ENCODE measurements around the gene PRKAR1B. TPM values are rescaled to one million over a fixed set of nuclear protein-coding genes. Genes with fewer than 3 reads are reported as not detected.

PRKAR1B gene
- total RNA-seq, 2 donors from 2014 or later: 33.5 to 43.2 TPM

DNA sequence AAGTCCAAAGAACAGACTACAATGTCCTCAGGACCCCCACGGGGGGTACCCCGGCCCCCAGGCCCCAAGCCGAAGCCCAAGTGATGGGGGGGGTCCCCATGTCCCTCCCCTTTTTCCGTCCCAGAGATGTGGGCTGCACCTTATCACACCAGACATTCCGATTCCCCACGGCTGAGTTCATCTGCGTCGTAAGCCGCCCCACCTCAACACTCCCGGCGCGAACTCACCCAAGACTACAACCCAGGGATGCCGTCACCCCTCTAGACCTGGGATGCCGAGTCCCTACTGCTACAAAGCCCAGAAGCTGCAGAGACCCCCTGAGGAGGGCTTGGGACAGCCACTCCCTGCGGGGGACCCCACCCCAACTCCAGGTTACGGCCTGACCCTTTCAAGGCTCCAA lies 221.9 kb downstream of the PRKAR1B start:
- H3K27ac Mint-ChIP-seq: peak overlapping the region; percentile 85
- no peaks in the 10 kb centered on the region for H3K27me3 ChIP-seq (ENCODE audit: control insufficient read depth, insufficient read depth, low read length, poor library complexity, severe bottlenecking)
- DNase-seq: no peak
- peaks cover 32% of the 10 kb centered on the region for H3K36me3 Mint-ChIP-seq (ENCODE audit: low read depth)
- H3K4me3 ChIP-seq (ENCODE audit: low read length): no peak overlapping the region
- no peak overlapping the region for H3K4me3 Mint-ChIP-seq
- H3K27ac ChIP-seq (ENCODE audit: low read depth, low read length): no peak overlapping the region
- no peaks in the 10 kb centered on the region for H3K27me3 Mint-ChIP-seq (ENCODE audit: insufficient read depth)
- H3K36me3 ChIP-seq (ENCODE audit: control insufficient read depth, insufficient read depth, low read length): no peaks in the 10 kb centered on the region
- no peak overlapping the region for H3K9ac ChIP-seq (ENCODE audit: extremely low read depth, low read length, poor library complexity, severe bottlenecking)
- TF ChIP-seq, protein P1, sequence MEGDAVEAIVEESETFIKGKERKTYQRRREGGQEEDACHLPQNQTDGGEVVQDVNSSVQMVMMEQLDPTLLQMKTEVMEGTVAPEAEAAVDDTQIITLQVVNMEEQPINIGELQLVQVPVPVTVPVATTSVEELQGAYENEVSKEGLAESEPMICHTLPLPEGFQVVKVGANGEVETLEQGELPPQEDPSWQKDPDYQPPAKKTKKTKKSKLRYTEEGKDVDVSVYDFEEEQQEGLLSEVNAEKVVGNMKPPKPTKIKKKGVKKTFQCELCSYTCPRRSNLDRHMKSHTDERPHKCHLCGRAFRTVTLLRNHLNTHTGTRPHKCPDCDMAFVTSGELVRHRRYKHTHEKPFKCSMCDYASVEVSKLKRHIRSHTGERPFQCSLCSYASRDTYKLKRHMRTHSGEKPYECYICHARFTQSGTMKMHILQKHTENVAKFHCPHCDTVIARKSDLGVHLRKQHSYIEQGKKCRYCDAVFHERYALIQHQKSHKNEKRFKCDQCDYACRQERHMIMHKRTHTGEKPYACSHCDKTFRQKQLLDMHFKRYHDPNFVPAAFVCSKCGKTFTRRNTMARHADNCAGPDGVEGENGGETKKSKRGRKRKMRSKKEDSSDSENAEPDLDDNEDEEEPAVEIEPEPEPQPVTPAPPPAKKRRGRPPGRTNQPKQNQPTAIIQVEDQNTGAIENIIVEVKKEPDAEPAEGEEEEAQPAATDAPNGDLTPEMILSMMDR (conservative IDR thresholded peaks at IDR 0.05): no peak
- no peaks in the 10 kb centered on the region for H3K9me3 Mint-ChIP-seq
- H3K4me1 ChIP-seq (ENCODE audit: control insufficient read depth, insufficient read depth, low read length): peaks cover 6% of the 10 kb centered on the region
- H3K9me3 ChIP-seq (ENCODE audit: control insufficient read depth, low read length): no peaks in the 10 kb centered on the region
- 76 to 90% methylated on average over 5 to 16 of the region's 16 CpGs for WGBS, 2 experiments (ENCODE audit: insufficient coverage in 1 of 2, insufficient read length in 1 of 2)
- peaks cover 20% of the 10 kb centered on the region for H3K4me1 Mint-ChIP-seq

DNA sequence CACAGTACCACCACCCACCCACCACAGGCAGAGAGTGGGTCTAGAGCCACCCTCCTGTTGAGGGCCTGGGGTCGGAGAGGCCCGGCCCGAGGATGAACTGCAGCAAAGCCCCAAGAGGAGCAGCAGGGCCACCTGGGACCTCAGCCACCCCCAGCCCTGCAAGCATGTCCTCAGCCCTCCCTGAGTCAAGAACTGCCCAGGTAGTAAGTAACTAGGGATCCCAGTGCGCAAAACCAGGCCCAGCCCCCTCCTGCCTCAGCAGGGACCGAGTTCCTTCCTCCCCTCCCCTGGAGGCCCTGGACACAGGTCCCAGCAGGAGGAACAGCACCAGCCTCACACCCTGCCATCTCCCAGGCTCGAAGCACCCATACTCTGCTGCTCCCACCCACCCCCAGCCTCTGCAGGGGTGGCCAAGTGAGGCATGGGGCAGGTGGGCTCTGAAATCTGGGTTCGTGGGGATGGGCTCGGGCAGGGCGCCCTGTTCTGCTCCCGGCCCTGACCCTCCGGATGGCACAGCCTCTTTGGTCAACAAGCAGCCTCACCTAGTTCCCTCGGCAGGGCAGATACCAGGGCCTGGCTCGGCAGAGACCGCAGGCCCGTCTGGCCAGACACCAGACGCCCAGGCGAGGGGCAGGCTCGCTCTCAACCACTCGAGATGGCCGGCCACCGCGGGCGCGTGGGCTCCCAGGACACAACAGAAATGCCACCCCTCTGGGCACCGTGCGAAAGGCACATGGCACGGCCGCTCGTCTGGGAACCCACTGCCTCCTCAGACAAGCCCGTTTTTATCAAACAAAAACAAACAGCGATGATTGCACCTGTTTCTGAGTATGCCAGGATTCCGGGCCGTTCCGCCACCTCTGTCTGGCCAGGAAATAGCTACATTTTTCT lies 222.6 kb downstream of the PRKAR1B start:
- Histone ChIP-seq H3K9me3 (ENCODE audit: control insufficient read depth, low read length) (no peaks in the 10 kb centered on the region), H3K36me3 (ENCODE audit: control insufficient read depth, insufficient read depth, low read length) (no peaks in the 10 kb centered on the region), H3K4me1 (ENCODE audit: control insufficient read depth, insufficient read depth, low read length) (peaks cover 6% of the 10 kb centered on the region), H3K27ac (ENCODE audit: low read depth, low read length) (no peak overlapping the region), H3K9ac (ENCODE audit: extremely low read depth, low read length, poor library complexity, severe bottlenecking) (no peak overlapping the region), H3K4me3 (ENCODE audit: low read length) (no peak overlapping the region), H3K27me3 (ENCODE audit: control insufficient read depth, insufficient read depth, low read length, poor library complexity, severe bottlenecking) (no peaks in the 10 kb centered on the region)
- Mint-ChIP-seq H3K27me3 (ENCODE audit: insufficient read depth) (no peaks in the 10 kb centered on the region), H3K27ac (peak overlapping the region; percentile 93), H3K36me3 (ENCODE audit: low read depth) (peaks cover 37% of the 10 kb centered on the region), H3K9me3 (no peaks in the 10 kb centered on the region), H3K4me1 (peaks cover 20% of the 10 kb centered on the region), H3K4me3 (no peak overlapping the region)
- no peak for DNase-seq
- TF ChIP-seq, protein P1 (conservative IDR thresholded peaks at IDR 0.05): no peak
- 92 to 94% methylated on average over 23 to 34 of the region's 34 CpGs for WGBS, 2 experiments (ENCODE audit: insufficient coverage in 1 of 2, insufficient read length in 1 of 2)

DNA sequence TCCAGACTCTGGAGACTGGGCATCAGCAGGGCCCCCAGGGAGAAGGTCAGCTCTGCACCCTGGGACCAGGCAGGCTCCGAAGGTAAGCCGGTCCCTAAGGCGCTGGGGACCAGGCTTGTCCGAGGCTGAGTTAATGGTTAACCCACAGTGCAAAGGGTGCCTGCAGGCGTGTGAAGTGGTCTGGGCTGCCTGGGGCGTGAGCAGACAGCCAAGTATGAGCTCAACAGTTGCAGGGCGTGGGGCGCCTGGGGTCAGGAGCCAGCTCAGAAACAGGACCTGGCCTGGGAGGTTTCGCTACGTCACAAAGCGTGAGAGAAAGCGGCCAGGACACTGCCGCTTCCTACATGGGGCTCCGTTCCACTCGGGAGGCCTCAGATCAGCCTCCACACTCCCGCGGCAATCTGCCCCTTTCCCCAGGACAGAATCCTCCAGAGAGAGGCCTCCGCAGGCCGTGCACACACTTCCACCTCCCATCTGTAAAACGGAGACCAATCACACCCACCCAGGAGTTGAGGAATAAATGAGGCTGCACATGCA lies 223.4 kb downstream of the PRKAR1B start:
- no peaks in the 10 kb centered on the region for H3K27me3 Mint-ChIP-seq (ENCODE audit: insufficient read depth)
- Histone ChIP-seq H3K27ac (ENCODE audit: low read depth, low read length) (no peak overlapping the region), H3K4me3 (ENCODE audit: low read length) (no peak overlapping the region), H3K36me3 (ENCODE audit: control insufficient read depth, insufficient read depth, low read length) (no peaks in the 10 kb centered on the region), H3K9ac (ENCODE audit: extremely low read depth, low read length, poor library complexity, severe bottlenecking) (no peak overlapping the region), H3K9me3 (ENCODE audit: control insufficient read depth, low read length) (no peaks in the 10 kb centered on the region), H3K4me1 (ENCODE audit: control insufficient read depth, insufficient read depth, low read length) (peaks cover 6% of the 10 kb centered on the region), H3K27me3 (ENCODE audit: control insufficient read depth, insufficient read depth, low read length, poor library complexity, severe bottlenecking) (no peaks in the 10 kb centered on the region)
- peaks cover 20% of the 10 kb centered on the region for H3K4me1 Mint-ChIP-seq
- peak overlapping the region; percentile 93 for H3K27ac Mint-ChIP-seq
- no peak overlapping the region for H3K4me3 Mint-ChIP-seq
- peaks cover 42% of the 10 kb centered on the region for H3K36me3 Mint-ChIP-seq (ENCODE audit: low read depth)
- peak; percentile 75 for DNase-seq
- TF ChIP-seq, protein P1 (conservative IDR thresholded peaks at IDR 0.05): no peak
- no peaks in the 10 kb centered on the region for H3K9me3 Mint-ChIP-seq
- WGBS, 2 experiments (ENCODE audit: insufficient coverage in 1 of 2, insufficient read length in 1 of 2): 85 to 90% methylated on average over 13 to 20 of the region's 20 CpGs

Data from endodermal cell (in vitro differentiated cells).